B cell (primary cell): ENCODE data around the gene PCSK1N. TPM values are rescaled to one million over a fixed set of nuclear protein-coding genes. Genes with fewer than 3 reads are reported as not detected.

Source experiments
- ATAC-seq: fragments of 200-7000 bp; cut with Tn5 transposase; one replicate; pipeline ENCODE4 v1.10.0; 2021; ENCODE audit warnings: low read depth, mild to moderate bottlenecking, moderate number of reproducible peaks, moderate library complexity
- CTCF ChIA-PET: fragments of 350-600 bp; sonication (Branson Sonifier 250); formaldehyde crosslinking; loops from one replicate; lab custom pipeline; 2021; ENCODE audit warnings: antibody characterized with exemption, inconsistent platforms; lab: Charles Lee
- POLR2A ChIA-PET: fragments of 350-600 bp; sonication (Branson Sonifier 250); formaldehyde crosslinking; loops from one replicate; lab custom pipeline; 2021; ENCODE audit warnings: antibody characterized with exemption; lab: Charles Lee
- DNase-seq: peaks from one replicate; pipeline ENCODE4 v3.0.0; 2013
- H2AFZ ChIP-seq: 2 replicates; pipeline ENCODE4 v1.6.1; 2012; ENCODE audit warnings: mild to moderate bottlenecking, low read depth, low read length; ENCODE audit not compliant: insufficient read depth, poor library complexity, severe bottlenecking
- H3K27ac ChIP-seq, 2 donors: 1 replicate in 1 of 2; 2 replicates in 1 of 2; pipeline ENCODE4 v1.5.1; 2012 to 2013; ENCODE audit warnings: low read length in 2 of 2, mild to moderate bottlenecking in 2 of 2, moderate library complexity in 1 of 2
- H3K27me3 ChIP-seq, 4 experiments: fragments of 200-600 bp in 1 of 4; sonication (generic) in 1 of 4; replicated peaks in 1 of 4; 1 replicate in 2 of 4; 2 replicates in 2 of 4; pipeline versions ENCODE4 v1.6.1 to v1.7.0; 2013 to 2016; ENCODE audit warnings: low read length in 3 of 4, mild to moderate bottlenecking in 2 of 4, mixed read lengths in 1 of 4, moderate library complexity in 1 of 4; ENCODE audit not compliant: insufficient read depth in 4 of 4, control insufficient read depth in 3 of 4; ENCODE audit errors: control extremely low read depth in 1 of 4
- H3K36me3 ChIP-seq, 2 experiments: replicated peaks in 1 of 2; 1 replicate in 1 of 2; 2 replicates in 1 of 2; pipeline versions ENCODE4 v1.6.1 to v1.7.1; 2013; ENCODE audit warnings: low read length in 1 of 2; ENCODE audit not compliant: insufficient read depth in 2 of 2, control insufficient read depth in 1 of 2; ENCODE audit errors: control extremely low read depth in 1 of 2, extremely low read depth in 1 of 2
- H3K4me1 ChIP-seq, 2 donors: fragments of 200-600 bp in 1 of 2; sonication (generic) in 1 of 2; 1 replicate in 1 of 2; 2 replicates in 1 of 2; pipeline versions ENCODE4 v1.5.1 to v1.6.1; 2013 to 2017; ENCODE audit warnings: low read length in 2 of 2; ENCODE audit not compliant: control insufficient read depth in 2 of 2, insufficient read depth in 2 of 2
- H3K4me2 ChIP-seq: replicated peaks from 2 replicates; pipeline ENCODE3; 2012; ENCODE audit warnings: mild to moderate bottlenecking, low read depth, low read length; ENCODE audit not compliant: poor library complexity, severe bottlenecking
- H3K4me3 ChIP-seq, 5 experiments: fragments of 200-600 bp in 1 of 5; sonication (generic) in 1 of 5; 1 replicate in 3 of 5; 2 replicates in 2 of 5; pipeline versions ENCODE4 v1.5.1 to v1.7.0; 2011 to 2016; ENCODE audit warnings: low read length in 4 of 5, mild to moderate bottlenecking in 4 of 5, low read depth in 2 of 5, control low read depth in 1 of 5, moderate library complexity in 1 of 5; ENCODE audit not compliant: insufficient read depth in 1 of 5; ENCODE audit errors: control extremely low read depth in 1 of 5, extremely low read depth in 1 of 5
- H3K79me2 ChIP-seq: fragments of 200-600 bp; sonication (generic); one replicate; pipeline ENCODE4 v1.6.0; 2016; ENCODE audit warnings: low read length; ENCODE audit not compliant: control insufficient read depth, insufficient read depth
- H3K9ac ChIP-seq: fragments of 200-600 bp; sonication (generic); 2 replicates; pipeline ENCODE4 v1.6.1; 2017; ENCODE audit warnings: mild to moderate bottlenecking, low read length, moderate library complexity
- H3K9me3 ChIP-seq, 3 donors: one replicate each; pipeline versions ENCODE4 v1.6.1 to v1.7.1; 2013; ENCODE audit warnings: low read length in 2 of 3; ENCODE audit not compliant: control insufficient read depth in 2 of 3, insufficient read depth in 1 of 3; ENCODE audit errors: control extremely low read depth in 1 of 3
- H4K20me1 ChIP-seq: 2 replicates; pipeline ENCODE4 v1.6.0; 2012; ENCODE audit warnings: mild to moderate bottlenecking, low read length; ENCODE audit not compliant: insufficient read depth, control insufficient read depth, poor library complexity, severe bottlenecking
- H3K27ac Mint-ChIP-seq: one replicate; pipeline ENCODE4 v1.8.0; 2021; ENCODE audit warnings: mixed read lengths
- H3K27me3 Mint-ChIP-seq: one replicate; pipeline ENCODE4 v1.8.0; 2021; ENCODE audit warnings: mixed read lengths
- H3K4me1 Mint-ChIP-seq: one replicate; pipeline ENCODE4 v1.8.0; 2021; ENCODE audit warnings: mixed read lengths
- H3K4me3 Mint-ChIP-seq: one replicate; pipeline ENCODE4 v1.8.0; 2021; ENCODE audit warnings: mixed read lengths
- H3K9me3 Mint-ChIP-seq: one replicate; pipeline ENCODE4 v1.8.0; 2022; ENCODE audit warnings: mixed read lengths; ENCODE audit not compliant: insufficient read depth
- EZH2 ChIP-seq: IDR thresholded peaks from 2 replicates; pipeline ENCODE4 v1.6.1; 2012; ENCODE audit warnings: borderline replicate concordance, low read depth, mild to moderate bottlenecking, moderate library complexity, low read length; ENCODE audit not compliant: insufficient read depth, poor library complexity, severe bottlenecking
- WGBS: methylation state at CpG from one replicate; pipeline ENCODE4 v1.1.5; 2013; ENCODE audit warnings: missing lambda C conversion rate; ENCODE audit not compliant: insufficient coverage; 5-methylcytosine and 5-hydroxymethylcytosine counted together
- intact Hi-C: fragments of 100-400 bp; cut with micrococcal nuclease; formaldehyde crosslinking; loops from one replicate; pipeline ENCODE4 v1.10.0; 2022
- polyA plus RNA-seq: library from polyadenylated mRNA; depleted of rRNA; stranded (reverse); fragments of >200 nt; gene quantifications from 2 replicates; pipeline ENCODE4 v1.2.3, GENCODE V29; 2012
- total RNA-seq, 2 donors: library from RNA; stranded (reverse); fragments of 120-200 nt in 1 of 2; gene quantifications; 1 replicate in 1 of 2; 2 replicates in 1 of 2; pipeline versions ENCODE4 v1.2.3 to v1.2.4, GENCODE V29; 2013 to 2022
- TF ChIP-seq, protein P1 (sequence below): fragments of 200-600 bp; IDR thresholded peaks from one replicate; pipeline ENCODE4 v1.8.0; 2022; ENCODE audit warnings: antibody characterized with exemption, mild to moderate bottlenecking

Gene PCSK1N
- total and polyA plus RNA-seq, 2 donors (not counting 1 experiment from before 2014, with no cell fraction given), result 0.09 TPM; not detected in 1

- Histone ChIP-seq H2AFZ (no peak overlapping the region), H3K79me2 (no peaks in the 10 kb centered on the region)
These were observed 44.2 kb downstream of the PCSK1N start for GRCh38 chrX:48791063-48791820.

DNA sequence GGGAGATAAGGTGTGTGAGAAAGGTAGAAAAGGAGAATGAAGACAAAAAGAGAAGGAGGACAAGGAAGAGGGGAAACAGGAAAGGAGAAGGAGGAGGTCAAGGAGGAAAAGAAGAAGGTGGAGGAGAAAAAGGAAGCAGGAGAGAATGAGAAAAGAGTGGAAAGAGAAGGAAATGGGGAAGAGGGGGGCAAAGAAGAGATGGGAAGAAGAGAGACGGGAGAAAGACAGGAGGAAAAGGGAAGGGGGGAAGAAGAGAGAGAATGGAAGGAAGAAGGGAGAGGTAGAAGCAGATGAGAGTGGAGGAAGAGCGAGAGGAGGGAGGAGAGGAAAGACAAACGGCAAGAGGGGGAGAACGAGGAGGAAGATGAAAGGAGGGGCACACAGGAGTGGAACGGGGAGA, 44.9 kb downstream of the PCSK1N start:
- intact Hi-C loops, result no loop called here
- Mint-ChIP-seq H3K27me3 (peaks cover 12% of the 10 kb centered on the region), H3K27ac (no peak overlapping the region), H3K9me3 (no peaks in the 10 kb centered on the region), H3K4me1 (no peaks in the 10 kb centered on the region), H3K4me3 (no peak overlapping the region)
- no peaks in the 10 kb centered on the region for H3K27me3 ChIP-seq
- no peak overlapping the region for H2AFZ ChIP-seq
- WGBS, result 87% methylated on average over 1 of the region's 5 CpGs
- H3K79me2 ChIP-seq, result no peaks in the 10 kb centered on the region
- no peaks in the 10 kb centered on the region for H3K36me3 ChIP-seq
- no peaks in the 10 kb centered on the region for H3K4me1 ChIP-seq
- CTCF ChIA-PET, result no interaction called here
- H3K4me2 ChIP-seq, result no peak overlapping the region
- ATAC-seq (no peak), DNase-seq (no peak)
- H3K9ac ChIP-seq, result no peak overlapping the region
- H4K20me1 ChIP-seq, result no peaks in the 10 kb centered on the region
- POLR2A ChIA-PET, result no interaction called here
- TF ChIP-seq, protein P1, sequence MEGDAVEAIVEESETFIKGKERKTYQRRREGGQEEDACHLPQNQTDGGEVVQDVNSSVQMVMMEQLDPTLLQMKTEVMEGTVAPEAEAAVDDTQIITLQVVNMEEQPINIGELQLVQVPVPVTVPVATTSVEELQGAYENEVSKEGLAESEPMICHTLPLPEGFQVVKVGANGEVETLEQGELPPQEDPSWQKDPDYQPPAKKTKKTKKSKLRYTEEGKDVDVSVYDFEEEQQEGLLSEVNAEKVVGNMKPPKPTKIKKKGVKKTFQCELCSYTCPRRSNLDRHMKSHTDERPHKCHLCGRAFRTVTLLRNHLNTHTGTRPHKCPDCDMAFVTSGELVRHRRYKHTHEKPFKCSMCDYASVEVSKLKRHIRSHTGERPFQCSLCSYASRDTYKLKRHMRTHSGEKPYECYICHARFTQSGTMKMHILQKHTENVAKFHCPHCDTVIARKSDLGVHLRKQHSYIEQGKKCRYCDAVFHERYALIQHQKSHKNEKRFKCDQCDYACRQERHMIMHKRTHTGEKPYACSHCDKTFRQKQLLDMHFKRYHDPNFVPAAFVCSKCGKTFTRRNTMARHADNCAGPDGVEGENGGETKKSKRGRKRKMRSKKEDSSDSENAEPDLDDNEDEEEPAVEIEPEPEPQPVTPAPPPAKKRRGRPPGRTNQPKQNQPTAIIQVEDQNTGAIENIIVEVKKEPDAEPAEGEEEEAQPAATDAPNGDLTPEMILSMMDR, result no peak
- TF ChIP-seq EZH2, result no peak
- no peak overlapping the region for H3K4me3 ChIP-seq
- H3K9me3 ChIP-seq, result no peaks in the 10 kb centered on the region
- H3K27ac ChIP-seq, result no peak overlapping the region

More at GRCh38 chrX:48791063-48791820, 44.2 kb downstream of the PCSK1N start:
- H3K27ac Mint-ChIP-seq, result no peak overlapping the region
- no peak overlapping the region for H3K4me3 Mint-ChIP-seq
- intact Hi-C loops, result no loop called here
- ChIA-PET CTCF (no interaction called here), POLR2A (no interaction called here)
- Histone ChIP-seq H3K27me3 (no peaks in the 10 kb centered on the region), H3K9ac (no peak overlapping the region), H3K4me1 (no peaks in the 10 kb centered on the region), H4K20me1 (no peaks in the 10 kb centered on the region), H3K4me2 (no peak overlapping the region), H3K36me3 (no peaks in the 10 kb centered on the region), H3K27ac (no peak overlapping the region), H3K9me3 (no peaks in the 10 kb centered on the region), H3K4me3 (no peak overlapping the region)
- peaks cover 12% of the 10 kb centered on the region for H3K27me3 Mint-ChIP-seq
- WGBS, result 94% methylated on average over 6 of the region's 11 CpGs
- H3K9me3 Mint-ChIP-seq, result no peaks in the 10 kb centered on the region
- ATAC-seq (no peak), DNase-seq (no peak)
- H3K4me1 Mint-ChIP-seq, result no peaks in the 10 kb centered on the region
- TF ChIP-seq, protein P1, result no peak
- no peak for TF ChIP-seq EZH2
